HepG2 (cell line): ENCODE results near the gene RFX2. TPM values are rescaled to one million over a fixed set of nuclear protein-coding genes. Genes with fewer than 3 reads are reported as not detected.

Source experiments
- BRCA1 ChIP-seq: sonication (generic); formaldehyde crosslinking; IDR thresholded peaks from 2 replicates; pipeline ENCODE4 v1.4.0; 2020; ENCODE audit warnings: missing genetic modification reagents
- GABPA ChIP-seq, 2 experiments: IDR thresholded peaks; 2 replicates each; pipeline ENCODE4 v1.6.1; 2011 to 2016; ENCODE audit warnings: low read depth in 2 of 2, low read length in 1 of 2, missing biosample characterization in 1 of 2, missing genetic modification characterization in 1 of 2
- KDM5B ChIP-seq: sonication (generic); formaldehyde crosslinking; IDR thresholded peaks from 2 replicates; pipeline ENCODE4 v1.4.0; 2020; ENCODE audit warnings: missing genetic modification reagents, mild to moderate bottlenecking, borderline replicate concordance
- MBD4 ChIP-seq: IDR thresholded peaks from 2 replicates; pipeline ENCODE4 v1.6.1; 2012; ENCODE audit warnings: low read length, inconsistent platforms, borderline replicate concordance
- MED1 ChIP-seq: sonication (generic); formaldehyde crosslinking; IDR thresholded peaks from 2 replicates; pipeline ENCODE4 v1.4.0; 2020; ENCODE audit warnings: missing genetic modification reagents
- TSC22D2 ChIP-seq: sonication (generic); formaldehyde crosslinking; IDR thresholded peaks from 2 replicates; pipeline ENCODE4 v1.5.1; 2020; ENCODE audit warnings: missing genetic modification reagents, mild to moderate bottlenecking, borderline replicate concordance
- ZNF136 ChIP-seq: sonication (generic); formaldehyde crosslinking; IDR thresholded peaks from 2 replicates; pipeline ENCODE4 v1.8.1; 2022; ENCODE audit warnings: low read depth, mild to moderate bottlenecking, moderate library complexity, missing genetic modification reagents
- ZNF205 ChIP-seq: IDR thresholded peaks from 2 replicates; pipeline ENCODE4 v1.6.1; 2018; ENCODE audit warnings: missing biosample characterization, missing genetic modification reagents
- ZNF350 ChIP-seq: sonication (generic); formaldehyde crosslinking; IDR thresholded peaks from 2 replicates; pipeline ENCODE4 v1.4.0; 2020; ENCODE audit warnings: mild to moderate bottlenecking, low read depth, missing genetic modification reagents, borderline replicate concordance
- ZNF7 ChIP-seq: IDR thresholded peaks from 2 replicates; pipeline ENCODE4 v1.6.1; 2016; ENCODE audit warnings: missing biosample characterization, missing genetic modification reagents
- ZNF878 ChIP-seq: sonication (generic); formaldehyde crosslinking; IDR thresholded peaks from 2 replicates; pipeline ENCODE4 v1.8.1; 2023; ENCODE audit warnings: mild to moderate bottlenecking, missing genetic modification reagents, moderate library complexity
- polyA plus RNA-seq, 8 experiments: library from polyadenylated mRNA; depleted of rRNA in 3 of 8; stranded (reverse) in 7 of 8; unstranded in 1 of 8; fragments of >200 nt; fragmentation: Illumina TruSeq in 4 of 8; extraction: Trizol in 4 of 8; gene quantifications; 2 replicates each; pipeline versions ENCODE4 v1.2.1 to v1.2.3, GENCODE V29; 2011 to 2016; ENCODE audit warnings: low read depth in 4 of 8, missing spikeins in 1 of 8, mixed read lengths in 1 of 8; ENCODE audit not compliant: insufficient read depth in 1 of 8
- total RNA-seq, 5 experiments: library from RNA; depleted of rRNA; stranded (reverse); fragments of >200 nt; fragmentation: Illumina TruSeq; extraction: Trizol; gene quantifications; 2 replicates each; pipeline ENCODE4 v1.2.3, GENCODE V29; 2016; ENCODE audit warnings: low read depth in 1 of 5
- TF ChIP-seq, protein P1 (sequence below): sonication (generic); formaldehyde crosslinking; IDR thresholded peaks from 2 replicates; pipeline ENCODE4 v1.8.1; 2022; ENCODE audit warnings: low read depth, mild to moderate bottlenecking, missing genetic modification reagents
- TF ChIP-seq, protein P2 (sequence below): sonication (generic); formaldehyde crosslinking; IDR thresholded peaks from 2 replicates; pipeline ENCODE4 v1.5.1; 2020; ENCODE audit warnings: mild to moderate bottlenecking, missing genetic modification reagents, borderline replicate concordance
- TF ChIP-seq, protein P3 (sequence below): sonication (generic); formaldehyde crosslinking; IDR thresholded peaks from 2 replicates; pipeline ENCODE4 v1.4.0; 2020; ENCODE audit warnings: missing genetic modification reagents
- TF ChIP-seq, protein P4 (sequence below): sonication (generic); formaldehyde crosslinking; IDR thresholded peaks from 2 replicates; pipeline ENCODE4 v1.4.0; 2020; ENCODE audit warnings: mild to moderate bottlenecking, missing genetic modification reagents

Gene RFX2
- total and polyA plus RNA-seq, 2 of the 13 experiments (the other 11 are each of a cell fraction or from before 2014, with no cell fraction given): 2.8 to 3.3 TPM

DNA sequence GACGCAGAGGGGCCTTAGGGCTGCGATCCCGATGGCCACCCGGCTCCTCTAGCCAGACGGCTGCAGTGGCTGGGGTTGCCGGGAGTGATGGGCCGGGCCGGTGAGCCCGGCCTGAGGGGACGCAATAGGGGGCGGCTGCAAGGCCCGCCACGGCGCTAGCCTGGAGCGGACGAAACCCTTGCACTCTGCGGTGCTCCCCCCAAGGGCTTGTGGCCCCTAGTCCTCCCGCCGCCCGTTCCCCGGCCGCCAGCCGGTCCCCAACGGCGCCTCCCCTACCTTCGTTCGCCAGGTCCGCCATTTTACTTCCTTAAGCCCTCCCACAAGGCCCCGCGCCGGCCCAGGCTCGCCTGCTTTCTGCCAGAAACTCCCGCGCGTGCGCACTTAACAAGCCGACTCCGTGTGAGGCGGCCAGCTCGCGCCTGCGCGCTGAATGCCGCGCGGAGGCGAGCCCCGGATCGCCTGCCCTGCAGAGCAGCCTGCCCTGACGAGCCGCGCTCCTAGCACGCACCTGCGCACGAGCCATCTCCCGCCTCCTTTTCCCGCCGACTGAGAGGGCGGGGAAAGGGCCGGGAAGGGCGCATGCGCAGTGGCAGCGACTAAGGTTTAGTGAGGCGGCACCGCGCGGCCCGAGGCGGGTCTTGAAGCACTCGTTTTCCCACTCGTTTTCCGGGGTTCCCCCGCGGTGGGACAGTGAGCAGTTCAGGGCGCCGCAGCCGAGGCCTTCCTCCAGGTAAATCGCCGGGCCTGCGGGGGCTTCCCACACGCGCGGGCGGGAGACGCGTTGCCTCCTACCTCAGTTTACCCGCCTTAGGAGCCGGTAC, 132.3 kb downstream of the RFX2 start, which contains the start of gene RANBP3 (continued):
- TF ChIP-seq GABPA (IDR thresholded peaks at IDR 0.05; ENCODE audit: low read depth, low read length) (no peak), GABPA (CRISPR knock-in tag; IDR thresholded peaks at IDR 0.05; ENCODE audit: low read depth) (0 out of 2 replicates have a peak, but pooled peaks have one; percentile 6), MED1 (peak; percentile 98), KDM5B (CRISPR knock-in tag) (peak; percentile 100), ZNF136 (CRISPR knock-in tag) (peak; percentile 100), MBD4 (no peak), ZNF7 (CRISPR knock-in tag) (peak; percentile 71; the same call in 1 of the 2 replicates), TSC22D2 (CRISPR knock-in tag) (peak; percentile 100), ZNF878 (peak; percentile 100), ZNF205 (CRISPR knock-in tag) (peak; percentile 97), ZNF350 (CRISPR knock-in tag) (peak; percentile 94), BRCA1 (CRISPR knock-in tag) (peak; percentile 100)
- TF ChIP-seq, protein P1, sequence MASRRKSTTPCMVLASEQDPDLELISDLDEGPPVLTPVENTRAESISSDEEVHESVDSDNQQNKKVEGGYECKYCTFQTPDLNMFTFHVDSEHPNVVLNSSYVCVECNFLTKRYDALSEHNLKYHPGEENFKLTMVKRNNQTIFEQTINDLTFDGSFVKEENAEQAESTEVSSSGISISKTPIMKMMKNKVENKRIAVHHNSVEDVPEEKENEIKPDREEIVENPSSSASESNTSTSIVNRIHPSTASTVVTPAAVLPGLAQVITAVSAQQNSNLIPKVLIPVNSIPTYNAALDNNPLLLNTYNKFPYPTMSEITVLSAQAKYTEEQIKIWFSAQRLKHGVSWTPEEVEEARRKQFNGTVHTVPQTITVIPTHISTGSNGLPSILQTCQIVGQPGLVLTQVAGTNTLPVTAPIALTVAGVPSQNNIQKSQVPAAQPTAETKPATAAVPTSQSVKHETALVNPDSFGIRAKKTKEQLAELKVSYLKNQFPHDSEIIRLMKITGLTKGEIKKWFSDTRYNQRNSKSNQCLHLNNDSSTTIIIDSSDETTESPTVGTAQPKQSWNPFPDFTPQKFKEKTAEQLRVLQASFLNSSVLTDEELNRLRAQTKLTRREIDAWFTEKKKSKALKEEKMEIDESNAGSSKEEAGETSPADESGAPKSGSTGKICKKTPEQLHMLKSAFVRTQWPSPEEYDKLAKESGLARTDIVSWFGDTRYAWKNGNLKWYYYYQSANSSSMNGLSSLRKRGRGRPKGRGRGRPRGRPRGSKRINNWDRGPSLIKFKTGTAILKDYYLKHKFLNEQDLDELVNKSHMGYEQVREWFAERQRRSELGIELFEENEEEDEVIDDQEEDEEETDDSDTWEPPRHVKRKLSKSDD (CRISPR knock-in tag): peak; percentile 97
- TF ChIP-seq, protein P2, sequence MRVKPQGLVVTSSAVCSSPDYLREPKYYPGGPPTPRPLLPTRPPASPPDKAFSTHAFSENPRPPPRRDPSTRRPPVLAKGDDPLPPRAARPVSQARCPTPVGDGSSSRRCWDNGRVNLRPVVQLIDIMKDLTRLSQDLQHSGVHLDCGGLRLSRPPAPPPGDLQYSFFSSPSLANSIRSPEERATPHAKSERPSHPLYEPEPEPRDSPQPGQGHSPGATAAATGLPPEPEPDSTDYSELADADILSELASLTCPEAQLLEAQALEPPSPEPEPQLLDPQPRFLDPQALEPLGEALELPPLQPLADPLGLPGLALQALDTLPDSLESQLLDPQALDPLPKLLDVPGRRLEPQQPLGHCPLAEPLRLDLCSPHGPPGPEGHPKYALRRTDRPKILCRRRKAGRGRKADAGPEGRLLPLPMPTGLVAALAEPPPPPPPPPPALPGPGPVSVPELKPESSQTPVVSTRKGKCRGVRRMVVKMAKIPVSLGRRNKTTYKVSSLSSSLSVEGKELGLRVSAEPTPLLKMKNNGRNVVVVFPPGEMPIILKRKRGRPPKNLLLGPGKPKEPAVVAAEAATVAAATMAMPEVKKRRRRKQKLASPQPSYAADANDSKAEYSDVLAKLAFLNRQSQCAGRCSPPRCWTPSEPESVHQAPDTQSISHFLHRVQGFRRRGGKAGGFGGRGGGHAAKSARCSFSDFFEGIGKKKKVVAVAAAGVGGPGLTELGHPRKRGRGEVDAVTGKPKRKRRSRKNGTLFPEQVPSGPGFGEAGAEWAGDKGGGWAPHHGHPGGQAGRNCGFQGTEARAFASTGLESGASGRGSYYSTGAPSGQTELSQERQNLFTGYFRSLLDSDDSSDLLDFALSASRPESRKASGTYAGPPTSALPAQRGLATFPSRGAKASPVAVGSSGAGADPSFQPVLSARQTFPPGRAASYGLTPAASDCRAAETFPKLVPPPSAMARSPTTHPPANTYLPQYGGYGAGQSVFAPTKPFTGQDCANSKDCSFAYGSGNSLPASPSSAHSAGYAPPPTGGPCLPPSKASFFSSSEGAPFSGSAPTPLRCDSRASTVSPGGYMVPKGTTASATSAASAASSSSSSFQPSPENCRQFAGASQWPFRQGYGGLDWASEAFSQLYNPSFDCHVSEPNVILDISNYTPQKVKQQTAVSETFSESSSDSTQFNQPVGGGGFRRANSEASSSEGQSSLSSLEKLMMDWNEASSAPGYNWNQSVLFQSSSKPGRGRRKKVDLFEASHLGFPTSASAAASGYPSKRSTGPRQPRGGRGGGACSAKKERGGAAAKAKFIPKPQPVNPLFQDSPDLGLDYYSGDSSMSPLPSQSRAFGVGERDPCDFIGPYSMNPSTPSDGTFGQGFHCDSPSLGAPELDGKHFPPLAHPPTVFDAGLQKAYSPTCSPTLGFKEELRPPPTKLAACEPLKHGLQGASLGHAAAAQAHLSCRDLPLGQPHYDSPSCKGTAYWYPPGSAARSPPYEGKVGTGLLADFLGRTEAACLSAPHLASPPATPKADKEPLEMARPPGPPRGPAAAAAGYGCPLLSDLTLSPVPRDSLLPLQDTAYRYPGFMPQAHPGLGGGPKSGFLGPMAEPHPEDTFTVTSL (CRISPR knock-in tag): peak; percentile 98
- TF ChIP-seq, protein P3, sequence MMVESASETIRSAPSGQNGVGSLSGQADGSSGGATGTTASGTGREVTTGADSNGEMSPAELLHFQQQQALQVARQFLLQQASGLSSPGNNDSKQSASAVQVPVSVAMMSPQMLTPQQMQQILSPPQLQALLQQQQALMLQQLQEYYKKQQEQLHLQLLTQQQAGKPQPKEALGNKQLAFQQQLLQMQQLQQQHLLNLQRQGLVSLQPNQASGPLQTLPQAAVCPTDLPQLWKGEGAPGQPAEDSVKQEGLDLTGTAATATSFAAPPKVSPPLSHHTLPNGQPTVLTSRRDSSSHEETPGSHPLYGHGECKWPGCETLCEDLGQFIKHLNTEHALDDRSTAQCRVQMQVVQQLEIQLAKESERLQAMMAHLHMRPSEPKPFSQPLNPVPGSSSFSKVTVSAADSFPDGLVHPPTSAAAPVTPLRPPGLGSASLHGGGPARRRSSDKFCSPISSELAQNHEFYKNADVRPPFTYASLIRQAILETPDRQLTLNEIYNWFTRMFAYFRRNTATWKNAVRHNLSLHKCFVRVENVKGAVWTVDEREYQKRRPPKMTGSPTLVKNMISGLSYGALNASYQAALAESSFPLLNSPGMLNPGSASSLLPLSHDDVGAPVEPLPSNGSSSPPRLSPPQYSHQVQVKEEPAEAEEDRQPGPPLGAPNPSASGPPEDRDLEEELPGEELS (CRISPR knock-in tag): peak; percentile 96
- TF ChIP-seq, protein P4, sequence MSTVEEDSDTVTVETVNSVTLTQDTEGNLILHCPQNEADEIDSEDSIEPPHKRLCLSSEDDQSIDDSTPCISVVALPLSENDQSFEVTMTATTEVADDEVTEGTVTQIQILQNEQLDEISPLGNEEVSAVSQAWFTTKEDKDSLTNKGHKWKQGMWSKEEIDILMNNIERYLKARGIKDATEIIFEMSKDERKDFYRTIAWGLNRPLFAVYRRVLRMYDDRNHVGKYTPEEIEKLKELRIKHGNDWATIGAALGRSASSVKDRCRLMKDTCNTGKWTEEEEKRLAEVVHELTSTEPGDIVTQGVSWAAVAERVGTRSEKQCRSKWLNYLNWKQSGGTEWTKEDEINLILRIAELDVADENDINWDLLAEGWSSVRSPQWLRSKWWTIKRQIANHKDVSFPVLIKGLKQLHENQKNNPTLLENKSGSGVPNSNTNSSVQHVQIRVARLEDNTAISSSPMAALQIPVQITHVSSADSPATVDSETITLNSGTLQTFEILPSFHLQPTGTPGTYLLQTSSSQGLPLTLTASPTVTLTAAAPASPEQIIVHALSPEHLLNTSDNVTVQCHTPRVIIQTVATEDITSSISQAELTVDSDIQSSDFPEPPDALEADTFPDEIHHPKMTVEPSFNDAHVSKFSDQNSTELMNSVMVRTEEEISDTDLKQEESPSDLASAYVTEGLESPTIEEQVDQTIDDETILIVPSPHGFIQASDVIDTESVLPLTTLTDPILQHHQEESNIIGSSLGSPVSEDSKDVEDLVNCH: peak; percentile 99
